HG03103 (cell line): ENCODE measurements around the gene MECP2.
"Not testable (repeated sequence)": the region's sequence is repeated elsewhere in the genome, so short reads cannot be mapped to it uniquely, and the experiment has no call there.

Experiments used
- ATAC-seq: cut with Tn5 transposase; IDR thresholded peaks from one replicate; pipeline ENCODE4 v1.9.1; 2021; ENCODE audit warnings: low read depth; ENCODE audit not compliant: unreplicated experiment

Gene MECP2

DNA sequence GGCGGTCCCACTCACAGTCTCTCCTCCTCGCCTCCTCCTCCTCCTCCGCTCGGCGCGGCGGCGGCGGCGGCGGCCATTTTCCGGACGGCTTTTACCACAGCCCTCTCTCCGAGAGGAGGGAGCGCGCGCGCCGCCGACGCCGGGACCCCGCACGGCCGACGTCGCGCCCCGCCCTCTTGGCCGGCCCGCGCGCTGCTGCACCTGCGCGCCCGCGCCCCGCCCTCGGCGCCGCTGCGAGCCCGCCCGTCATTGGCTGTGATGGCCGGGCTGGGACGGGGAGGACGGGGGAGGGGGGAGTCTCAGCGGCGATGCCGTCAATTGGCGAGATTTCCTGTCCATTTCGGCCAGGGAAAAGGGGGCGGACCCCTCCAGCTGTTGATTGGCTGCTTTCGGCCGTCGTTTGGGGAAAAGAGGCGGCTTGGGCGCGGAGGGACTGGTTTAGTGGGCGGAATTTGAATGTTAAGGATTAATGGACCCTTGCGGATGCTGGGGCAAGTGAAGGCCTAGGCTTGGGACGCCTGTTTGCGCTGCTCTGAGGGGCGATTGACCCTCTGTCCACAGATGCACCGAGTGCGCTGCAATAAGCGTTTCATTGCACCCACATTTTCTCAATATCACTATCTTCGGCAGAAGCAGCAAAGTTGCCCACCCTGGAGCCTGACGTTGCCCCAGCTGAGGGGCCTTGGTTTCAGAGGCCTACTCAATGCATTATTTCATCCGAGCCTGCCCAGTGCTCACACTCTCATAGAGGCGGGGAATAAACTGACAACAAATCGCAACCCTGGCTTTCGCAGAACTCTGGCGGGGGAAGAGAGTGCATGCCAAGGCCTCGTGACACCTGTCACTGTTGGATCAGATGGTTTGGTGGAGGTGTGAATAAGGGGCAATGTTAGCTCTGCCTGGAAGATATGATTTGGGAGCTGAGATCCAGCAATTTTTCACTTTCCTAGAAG, at the start of gene MECP2:
Gene MECP2 (minus strand): TSS at position 129 of the 953 bp plus-strand sequence.
- peak; percentile 86 for ATAC-seq

GRCh38 chrX:154144010-154144409, 46.5 kb upstream of the MECP2 start, which contains the start of gene OPN1LW:
Gene OPN1LW (plus strand): TSS chrX:154144243. CDS start chrX:154144284, 41 bp downstream.
- ATAC-seq = not testable (repeated sequence)

DNA sequence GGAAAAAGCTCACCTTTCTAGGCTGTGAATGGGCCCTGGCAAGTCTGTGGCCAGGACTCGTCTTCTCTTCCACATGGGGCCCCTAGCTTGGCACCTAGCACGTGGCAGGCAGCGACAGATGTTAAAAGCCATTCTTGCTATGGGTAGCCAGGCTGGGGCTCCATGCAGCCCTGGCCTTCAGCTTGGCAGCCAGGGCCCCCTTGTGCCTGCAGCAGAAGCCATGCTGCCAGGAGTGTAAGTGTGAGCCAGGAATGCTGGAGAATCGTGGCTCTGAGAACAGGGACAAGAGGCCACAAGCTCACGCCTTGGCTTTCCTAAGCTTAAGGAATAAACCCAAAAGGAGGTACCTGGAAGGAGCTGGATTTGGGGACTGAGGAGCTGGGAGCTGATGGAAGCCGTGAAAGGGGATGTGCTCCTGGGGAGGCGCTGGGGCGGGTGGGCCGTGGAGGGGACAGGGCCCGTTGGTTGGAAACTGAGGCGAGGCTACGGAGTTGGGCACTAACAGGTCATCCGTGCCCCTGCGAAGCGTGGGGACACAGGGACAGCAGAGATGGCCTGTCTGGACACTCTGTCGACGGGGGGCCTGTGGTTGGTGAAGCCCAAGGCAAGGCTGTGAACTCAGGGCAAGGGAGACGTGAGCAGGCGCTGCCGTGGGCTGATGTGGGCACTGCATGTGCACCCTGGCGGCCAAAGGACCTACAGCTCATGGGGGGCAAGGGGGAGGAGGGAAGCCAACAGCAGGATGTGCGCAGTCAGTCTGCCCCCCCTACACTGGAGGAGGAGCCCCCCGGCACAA, 45.6 kb upstream of the MECP2 start:
- no peak for ATAC-seq

DNA sequence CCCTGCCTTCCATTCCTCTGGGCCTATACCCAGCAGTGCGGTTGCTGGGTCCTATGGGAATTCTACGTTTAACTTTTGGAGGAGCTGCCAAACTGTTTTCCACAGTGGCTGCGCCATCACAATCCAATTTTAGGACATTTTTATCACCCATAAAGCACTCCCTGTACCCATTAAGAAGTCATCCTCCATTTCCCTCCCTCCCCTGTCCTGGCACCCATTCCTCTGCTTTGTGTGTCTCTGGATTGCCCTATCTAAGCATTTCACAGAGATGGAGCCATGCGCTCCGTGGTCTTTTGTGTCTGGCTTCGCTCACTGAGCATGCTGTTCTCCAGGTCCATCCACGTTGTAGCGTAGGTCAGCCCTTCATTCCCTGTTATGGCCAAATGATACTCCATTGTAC, 44.9 kb upstream of the MECP2 start:
- ATAC-seq = no peak

- ATAC-seq = no peak
Observed at GRCh38 chrX:154140742-154141141, 43.2 kb upstream of the MECP2 start.

- ATAC-seq = no peak
Observed at GRCh38 chrX:154140206-154140605, 42.7 kb upstream of the MECP2 start.

- no peak for ATAC-seq
Observed at GRCh38 chrX:154138857-154139256, 41.3 kb upstream of the MECP2 start.

GRCh38 chrX:154136627-154137161, 39.2 kb upstream of the MECP2 start:
- no peak for ATAC-seq

DNA sequence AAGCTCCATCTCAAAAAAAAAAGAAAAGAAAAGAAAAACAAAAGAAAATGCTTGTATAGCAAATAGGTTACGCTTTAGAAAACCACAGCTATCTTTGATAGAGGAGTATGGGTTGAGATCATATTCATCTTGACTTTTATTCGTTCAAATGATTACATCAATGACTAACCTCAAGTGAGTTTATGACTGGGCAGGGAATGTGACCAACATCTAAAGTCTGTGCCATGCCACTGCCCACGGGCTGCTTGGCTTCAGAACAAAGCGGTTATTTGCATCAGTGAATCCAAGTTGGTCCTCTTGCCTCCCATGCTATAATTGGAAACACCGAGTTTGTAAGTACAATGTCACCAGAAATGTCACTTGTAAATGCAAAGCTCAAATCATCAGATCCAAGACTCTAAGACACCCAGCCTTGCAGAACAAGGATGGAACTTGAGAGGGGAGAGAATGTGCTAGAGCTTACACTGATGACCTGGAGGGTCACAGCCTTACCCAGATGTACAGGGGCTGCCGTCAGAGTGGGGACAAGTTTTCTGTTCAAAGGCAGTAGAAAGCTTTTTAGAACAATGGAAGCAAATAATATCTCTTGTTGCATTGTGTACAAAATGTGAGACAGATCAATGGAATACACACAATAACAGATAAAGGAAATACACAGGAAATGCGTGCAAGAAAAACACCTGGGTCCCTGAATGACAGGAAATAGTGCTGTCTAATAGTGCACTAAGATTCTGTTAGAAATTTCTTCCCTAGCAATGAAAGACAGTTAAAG, 38.1 kb upstream of the MECP2 start:
- no peak for ATAC-seq

- no peak for ATAC-seq
Observed at GRCh38 chrX:154132366-154132765, 34.8 kb upstream of the MECP2 start.

DNA sequence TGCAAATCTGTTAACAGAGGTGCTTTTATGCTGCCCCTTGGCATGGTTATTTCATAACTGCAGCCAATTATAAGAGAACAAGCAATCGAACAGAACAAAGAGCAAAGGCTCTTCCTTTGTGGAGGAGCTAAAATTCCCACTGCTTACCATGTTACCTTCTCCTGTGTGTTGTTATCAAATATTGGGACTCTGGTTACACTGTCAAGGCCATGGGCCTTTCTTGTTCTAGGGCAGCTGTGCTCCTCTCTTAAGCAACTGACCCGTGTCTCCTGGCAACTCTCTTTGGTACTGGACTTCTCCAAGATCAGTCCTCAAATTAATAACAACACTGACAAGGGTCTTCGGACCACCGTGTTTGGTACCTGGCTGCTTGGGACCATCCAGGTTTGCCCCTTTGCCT, 34.4 kb upstream of the MECP2 start:
- no peak for ATAC-seq

- ATAC-seq = no peak
Observed at GRCh38 chrX:154126101-154126500, 28.6 kb upstream of the MECP2 start.

- ATAC-seq = no peak
Observed at GRCh38 chrX:154125391-154126040, 28.0 kb upstream of the MECP2 start.

DNA sequence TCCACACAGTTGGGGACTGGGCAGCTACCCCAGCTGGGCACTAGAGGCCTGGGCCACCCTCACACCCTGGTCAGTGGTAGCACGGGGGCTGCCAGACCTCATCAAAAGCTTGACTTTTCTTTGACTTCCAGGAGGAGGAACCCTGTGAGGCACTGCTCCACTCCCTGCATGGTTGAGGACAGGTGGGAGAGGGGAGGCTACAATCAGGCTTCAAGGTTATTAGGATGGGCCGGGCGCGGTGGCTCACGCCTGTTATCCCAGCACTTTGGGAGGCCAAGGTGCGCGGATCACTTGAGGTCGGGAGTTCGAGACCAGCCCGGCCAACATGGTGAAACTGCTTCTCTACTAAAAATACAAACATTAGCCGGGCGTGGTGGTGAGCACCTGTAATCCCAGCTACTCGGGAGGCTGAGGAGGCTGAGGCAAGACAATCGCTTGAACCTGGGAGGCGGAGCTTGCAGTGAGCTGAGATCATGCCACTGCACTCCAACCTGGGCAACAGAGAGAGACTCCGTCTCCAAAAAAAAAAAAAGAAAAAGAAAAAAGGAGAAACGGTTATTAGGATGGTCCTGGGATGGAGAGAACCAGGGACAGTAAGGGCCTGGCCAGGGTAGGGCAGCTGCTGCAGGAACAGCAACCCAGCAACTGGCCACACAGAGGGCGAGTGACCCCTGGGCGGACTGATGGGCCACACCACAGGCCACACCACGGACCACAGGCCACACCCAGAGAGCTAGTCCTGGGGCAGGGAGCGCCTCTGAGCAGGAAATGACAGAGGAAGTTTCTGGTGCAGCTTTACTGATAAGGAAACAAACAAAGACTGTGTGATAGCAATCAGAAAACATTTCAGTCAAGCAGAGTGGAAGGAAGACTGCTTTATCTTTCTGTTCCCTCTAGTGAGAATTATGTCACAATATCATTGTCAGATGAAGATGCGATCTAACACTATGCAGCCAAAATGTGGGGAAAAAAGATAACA, 26.0 kb upstream of the MECP2 start:
- no peak for ATAC-seq

- ATAC-seq = no peak
Observed at GRCh38 chrX:154121961-154122360, 24.4 kb upstream of the MECP2 start.

GRCh38 chrX:154121207-154121606, 23.7 kb upstream of the MECP2 start:
- no peak for ATAC-seq

DNA sequence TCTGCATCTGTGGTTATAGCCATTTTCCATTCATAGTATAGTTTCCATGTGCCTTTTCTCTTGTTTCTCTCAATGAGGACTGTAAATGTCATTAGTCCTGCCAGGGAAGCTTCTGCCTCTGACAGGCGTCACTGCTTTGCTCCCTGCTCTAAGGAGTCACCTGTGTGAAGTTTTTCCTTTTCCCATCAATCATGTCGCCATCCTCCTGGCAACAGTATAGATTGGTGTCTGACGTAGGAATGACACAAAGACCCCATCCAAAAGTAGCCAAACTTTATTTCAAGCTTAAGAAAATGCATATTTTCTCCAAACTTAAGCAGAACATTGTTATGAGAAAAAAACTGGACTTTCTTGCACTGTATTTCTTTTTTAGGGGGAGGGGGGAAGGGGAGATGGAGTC, 23.1 kb upstream of the MECP2 start:
- no peak for ATAC-seq

DNA sequence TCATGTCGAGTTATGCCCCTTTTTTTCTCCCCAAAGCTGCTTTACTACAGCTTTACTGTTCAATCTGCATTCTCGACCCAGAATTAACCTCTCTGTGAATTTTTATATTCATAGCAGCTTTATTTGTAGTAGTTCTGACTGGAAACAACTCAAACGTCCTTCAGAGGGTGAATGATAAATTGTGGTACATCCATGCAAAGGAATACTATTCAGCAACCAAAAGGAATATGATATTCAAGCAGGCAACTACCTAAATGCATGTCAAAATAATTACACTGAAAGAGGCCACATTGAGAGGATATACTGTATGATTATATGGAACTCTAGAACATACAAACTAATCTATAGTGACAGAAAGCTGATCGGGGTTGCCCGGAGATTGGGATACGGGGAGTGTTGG, 20.0 kb upstream of the MECP2 start:
- no peak for ATAC-seq
